Colonic mucosa (tissue), 4 donors: ENCODE data around the gene HSDL2. TPM values are rescaled to one million over a fixed set of nuclear protein-coding genes. Genes with fewer than 3 reads are reported as not detected.

Experiments
- DNase-seq: peaks from one replicate; pipeline ENCODE4 v3.0.0-alpha.2; 2020
- H3K27ac ChIP-seq: fragments of 200-600 bp; one replicate; pipeline ENCODE4 v1.8.0; 2021
- H3K27me3 ChIP-seq: fragments of 200-600 bp; one replicate; pipeline ENCODE4 v1.8.0; 2021
- H3K36me3 ChIP-seq: fragments of 200-600 bp; one replicate; pipeline ENCODE4 v1.8.0; 2021
- H3K4me1 ChIP-seq: fragments of 200-600 bp; one replicate; pipeline ENCODE4 v1.8.0; 2021; ENCODE audit warnings: mild to moderate bottlenecking
- H3K4me3 ChIP-seq: fragments of 200-600 bp; one replicate; pipeline ENCODE4 v1.8.0; 2021
- H3K9ac ChIP-seq, 2 donors: one replicate each; pipeline ENCODE4 v1.7.0; 2013; ENCODE audit warnings: control low read depth in 2 of 2, low read depth in 2 of 2, low read length in 2 of 2
- H3K9me3 ChIP-seq: fragments of 200-600 bp; one replicate; pipeline ENCODE4 v1.8.0; 2021
- CTCF ChIP-seq: fragments of 200-600 bp; IDR thresholded peaks from one replicate; pipeline ENCODE4 v1.8.0; 2022; ENCODE audit warnings: antibody characterized with exemption, mild to moderate bottlenecking
- intact Hi-C: fragments of 100-400 bp; cut with DNase I; formaldehyde crosslinking; loops from one replicate; pipeline ENCODE4 v1.14.1; 2022
- total RNA-seq, 2 donors: library from RNA; stranded (reverse); fragmentation: NEBNext Ultra II Directional in 1 of 2; extraction: Animal tissue kit (Norgen Biotek cat#: 25700) in 1 of 2; gene quantifications; one replicate each; pipeline ENCODE4 v1.2.1, GENCODE V29; 2021
- donor health status: healthy.
- donor health status: DM: no; HTN: no; CAD: no.
- donor health status: DM: no; HTN: no; CAD: no.

The HSDL2 gene
- total RNA-seq = 10 to 100 TPM; 45.4 to 48.9 TPM

- peaks cover 6% of the 10 kb centered on the region for H3K4me1 ChIP-seq
- peak; percentile 67 for DNase-seq
- no peak for TF ChIP-seq CTCF
- peak within 1 kb of the TSS; percentile 99 for H3K27ac ChIP-seq
- no peaks in the 10 kb centered on the region for H3K9me3 ChIP-seq
- H3K4me3 ChIP-seq = peak within 1 kb of the TSS; percentile 87
- no peaks in the 10 kb centered on the region for H3K36me3 ChIP-seq
- intact Hi-C loops = no loop called here
- peak within 1 kb of the TSS; percentile 91 to 94 for H3K9ac ChIP-seq
- H3K27me3 ChIP-seq = no peaks in the 10 kb centered on the region
These were observed at the start of gene HSDL2 for GRCh38 chr9:112380102-112380824. HSDL2 (plus strand) TSS chr9:112380108; CDS start chr9:112380164, 56 bp downstream.

- intact Hi-C loops = loop anchor here (10.0 kb wide), 1 partner anchor 157 kb away; the partner anchor contains the start of gene SUSD1
These were observed 48.3 kb upstream of the HSDL2 start for GRCh38 chr9:112331674-112331952.

GRCh38 chr9:112332214-112332613 lies 47.7 kb upstream of the HSDL2 start:
- Histone ChIP-seq H3K27ac (peak overlapping the region; percentile 100), H3K9me3 (no peaks in the 10 kb centered on the region), H3K4me1 (no peaks in the 10 kb centered on the region), H3K9ac (peak overlapping the region in 1 of 2 donors; percentile 86), H3K36me3 (no peaks in the 10 kb centered on the region), H3K4me3 (peak overlapping the region; percentile 95), H3K27me3 (no peaks in the 10 kb centered on the region)
- no peak for DNase-seq
- no peak for TF ChIP-seq CTCF
- intact Hi-C loops = loop anchor here (10.0 kb wide), 1 partner anchor 157 kb away; the partner anchor contains the start of gene SUSD1

More at GRCh38 chr9:112331674-112331952, 48.3 kb upstream of the HSDL2 start:
- Histone ChIP-seq H3K4me3 (peak overlapping the region; percentile 95), H3K27ac (no peak overlapping the region), H3K4me1 (peaks cover 5% of the 10 kb centered on the region), H3K27me3 (no peaks in the 10 kb centered on the region), H3K9ac (peak overlapping the region in 1 of 2 donors; percentile 86), H3K36me3 (no peaks in the 10 kb centered on the region), H3K9me3 (no peaks in the 10 kb centered on the region)
- no peak for DNase-seq
- TF ChIP-seq CTCF = no peak

- H3K27me3 ChIP-seq = no peaks in the 10 kb centered on the region
- no peak for DNase-seq
- no peak for TF ChIP-seq CTCF
- H3K27ac ChIP-seq = peak overlapping the region; percentile 100
- no peaks in the 10 kb centered on the region for H3K4me1 ChIP-seq
- H3K4me3 ChIP-seq = peak overlapping the region; percentile 95
- H3K9me3 ChIP-seq = no peaks in the 10 kb centered on the region
- no peaks in the 10 kb centered on the region for H3K36me3 ChIP-seq
- peak overlapping the region; percentile 86 to 100 for H3K9ac ChIP-seq
- intact Hi-C loops = loop anchor here (10.0 kb wide), 1 partner anchor 158 kb away; the partner anchor contains the start of gene SUSD1
These were observed 47.3 kb upstream of the HSDL2 start for GRCh38 chr9:112332674-112332976.

- DNase-seq = peak; percentile 88
- intact Hi-C loops = loop anchor here (10.0 kb wide), 1 partner anchor 158 kb away; the partner anchor contains the start of gene SUSD1
- no peaks in the 10 kb centered on the region for H3K4me1 ChIP-seq
- H3K36me3 ChIP-seq = no peaks in the 10 kb centered on the region
- peak within 1 kb of the TSS; percentile 86 to 100 for H3K9ac ChIP-seq
- H3K27ac ChIP-seq = peak within 1 kb of the TSS; percentile 100
- H3K4me3 ChIP-seq = peak within 1 kb of the TSS; percentile 95
- H3K27me3 ChIP-seq = no peaks in the 10 kb centered on the region
- H3K9me3 ChIP-seq = no peaks in the 10 kb centered on the region
- no peak for TF ChIP-seq CTCF
These were observed 46.8 kb upstream of the HSDL2 start, which contains the start of gene PTBP3 for GRCh38 chr9:112332977-112333638. PTBP3 (minus strand) TSS chr9:112333619; CDS start chr9:112297865, 35,754 bp downstream.
